CD4-positive, CD25-positive, alpha-beta regulatory T cell (primary cell): ENCODE data around the gene EFS. TPM values are rescaled to one million over a fixed set of nuclear protein-coding genes. Genes with fewer than 3 reads are reported as not detected.

Source experiments
- ATAC-seq, 2 donors: fragments of 150-1000 bp; cut with Tn5 transposase; one replicate each; pipeline ENCODE4 v1.10.0; 2021; ENCODE audit warnings: low read depth in 2 of 2, moderate number of reproducible peaks in 2 of 2, moderate library complexity in 1 of 2
- DNase-seq, 3 donors: peaks; one replicate each; pipeline versions ENCODE4 v3.0.0 to v3.0.0-alpha.2; 2012 to 2022; ENCODE audit warnings: mixed read lengths in 1 of 3
- H3K27ac ChIP-seq: one replicate; pipeline ENCODE4 v1.7.0; 2013; ENCODE audit warnings: mild to moderate bottlenecking, low read length; ENCODE audit not compliant: insufficient read depth, poor library complexity, severe bottlenecking
- H3K27me3 ChIP-seq: one replicate; pipeline ENCODE4 v1.7.0; 2013; ENCODE audit warnings: low read length; ENCODE audit not compliant: control insufficient read depth, insufficient read depth
- H3K36me3 ChIP-seq: one replicate; pipeline ENCODE4 v1.7.0; 2013; ENCODE audit warnings: mild to moderate bottlenecking, low read length, moderate library complexity; ENCODE audit not compliant: control insufficient read depth, insufficient read depth
- H3K4me1 ChIP-seq: 2 replicates; pipeline ENCODE4 v1.7.0; 2013; ENCODE audit warnings: mild to moderate bottlenecking, low read length; ENCODE audit not compliant: insufficient read depth, control insufficient read depth, poor library complexity, severe bottlenecking
- H3K4me3 ChIP-seq: one replicate; pipeline ENCODE4 v1.7.0; 2013; ENCODE audit warnings: low read depth, mild to moderate bottlenecking, low read length, moderate library complexity
- H3K9me3 ChIP-seq, 2 experiments: 1 replicate in 1 of 2; 2 replicates in 1 of 2; pipeline ENCODE4 v1.7.0; 2013; ENCODE audit warnings: low read length in 2 of 2, mild to moderate bottlenecking in 1 of 2, moderate library complexity in 1 of 2; ENCODE audit not compliant: control insufficient read depth in 2 of 2
- H3K27ac Mint-ChIP-seq, 3 donors: one replicate each; pipeline ENCODE4 v1.8.0; 2020 to 2022; ENCODE audit warnings: mild to moderate bottlenecking in 3 of 3, mixed read lengths in 3 of 3, moderate library complexity in 2 of 3
- H3K27me3 Mint-ChIP-seq: one replicate; pipeline ENCODE4 v1.8.0; 2022; ENCODE audit warnings: mild to moderate bottlenecking, mixed read lengths
- H3K36me3 Mint-ChIP-seq: one replicate; pipeline ENCODE4 v1.8.0; 2020; ENCODE audit warnings: mixed read lengths
- H3K4me1 Mint-ChIP-seq, 4 donors: one replicate each; pipeline ENCODE4 v1.8.0; 2020 to 2022; ENCODE audit warnings: mixed read lengths in 4 of 4, mild to moderate bottlenecking in 1 of 4
- H3K4me3 Mint-ChIP-seq, 4 donors: one replicate each; pipeline ENCODE4 v1.8.0; 2020 to 2022; ENCODE audit warnings: mild to moderate bottlenecking in 4 of 4, mixed read lengths in 4 of 4, moderate library complexity in 3 of 4
- H3K9me3 Mint-ChIP-seq, 7 donors: one replicate each; pipeline ENCODE4 v1.8.0; 2020 to 2022; ENCODE audit warnings: mixed read lengths in 7 of 7, mild to moderate bottlenecking in 3 of 7, moderate library complexity in 2 of 7
- polyA plus RNA-seq, 4 donors: library from polyadenylated mRNA; unstranded; fragments of 300-500 nt; fragmentation: Illumina TruSeq; gene quantifications; one replicate each; pipeline ENCODE4 v1.2.3, GENCODE V29; 2021
- total RNA-seq: library from RNA; stranded (reverse); gene quantifications from one replicate; pipeline ENCODE4 v1.2.3, GENCODE V29; 2022

Gene EFS
- total and polyA plus RNA-seq, 5 donors from 2014 or later, result not detected

- H3K27me3 Mint-ChIP-seq, result peaks cover 56% of the 10 kb centered on the region
- Histone ChIP-seq H3K27me3 (peaks cover 18% of the 10 kb centered on the region), H3K27ac (no peak within 1 kb of the TSS), H3K36me3 (no peaks in the 10 kb centered on the region), H3K9me3 (no peaks in the 10 kb centered on the region), H3K4me1 (peaks cover 6% of the 10 kb centered on the region), H3K4me3 (no peak within 1 kb of the TSS)
- H3K27ac Mint-ChIP-seq, result peak within 1 kb of the TSS in 1 of 3 donors; percentile 9
- ATAC-seq (peak; percentile 75), DNase-seq (peak; percentile 39 to 50 (median 47))
- H3K9me3 Mint-ChIP-seq, result peaks cover 0 to 7% (median 0%) of the 10 kb centered on the region in 7 donors
- peak within 1 kb of the TSS; percentile 75 to 84 (median 82) for H3K4me3 Mint-ChIP-seq
- peaks cover 12% of the 10 kb centered on the region for H3K36me3 Mint-ChIP-seq
- H3K4me1 Mint-ChIP-seq, result peaks cover 2 to 17% (median 9%) of the 10 kb centered on the region in 4 donors
Measured at GRCh38 chr14:23352506-23353432, 12.2 kb downstream of the EFS start, which contains the start of gene SLC22A17. Gene SLC22A17, minus strand, starts transcription at chr14:23352887.

DNA sequence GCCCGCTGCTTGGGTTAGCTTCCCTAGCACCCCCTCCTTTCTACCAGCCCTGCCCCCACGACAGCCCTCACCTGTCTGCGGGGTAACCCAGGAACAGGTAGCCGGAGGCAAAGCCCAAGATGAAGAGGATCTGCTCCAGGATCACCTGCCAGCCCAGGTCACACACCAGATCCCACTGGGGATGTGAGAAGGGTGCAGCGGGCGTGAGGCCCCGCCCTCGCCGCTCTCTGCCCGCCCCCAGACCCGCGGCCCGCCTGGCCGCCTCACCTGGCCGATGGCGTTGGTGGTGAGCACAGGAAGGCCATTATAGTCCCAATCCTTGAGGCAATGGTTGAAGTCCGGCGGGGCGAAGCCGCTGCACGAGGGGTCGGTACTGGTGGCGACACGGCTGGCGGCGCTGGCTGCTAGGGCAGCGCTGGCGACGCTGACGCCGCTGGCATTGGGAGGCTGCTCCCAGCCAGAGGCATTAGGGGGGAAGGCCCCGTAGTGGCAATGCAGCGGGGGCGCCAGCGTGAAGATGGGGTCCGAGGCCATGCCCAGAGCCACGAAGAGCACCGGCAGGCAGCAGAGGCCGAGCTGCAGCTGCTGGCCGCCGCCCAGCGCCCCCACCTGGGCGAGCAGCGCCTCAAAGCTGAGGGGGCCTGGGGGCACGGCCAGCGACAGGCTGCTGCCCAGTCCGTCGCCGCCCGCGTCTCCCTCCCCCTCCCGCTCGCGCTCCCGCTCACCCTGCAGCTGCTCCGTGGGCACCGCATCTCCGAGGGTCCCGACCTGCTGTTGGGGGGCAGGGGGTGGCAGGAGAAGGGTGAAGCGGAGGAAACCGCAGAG lies 13.1 kb downstream of the EFS start:
- peaks cover 2 to 17% (median 9%) of the 10 kb centered on the region in 4 donors for H3K4me1 Mint-ChIP-seq
- H3K4me3 Mint-ChIP-seq, result peak overlapping the region in 3 of 4 donors; percentile 33 to 79 (median 60)
- no peak overlapping the region for H3K4me3 ChIP-seq
- peak in 1 of 2 donors; percentile 14 for ATAC-seq
- H3K4me1 ChIP-seq, result peaks cover 6% of the 10 kb centered on the region
- no peaks in the 10 kb centered on the region for H3K36me3 ChIP-seq
- no peak for DNase-seq
- H3K9me3 ChIP-seq, result no peaks in the 10 kb centered on the region
- peaks cover 56% of the 10 kb centered on the region for H3K27me3 Mint-ChIP-seq
- H3K27ac Mint-ChIP-seq, result no peak overlapping the region
- H3K9me3 Mint-ChIP-seq, result peaks cover 0 to 7% (median 0%) of the 10 kb centered on the region in 7 donors
- peaks cover 18% of the 10 kb centered on the region for H3K27me3 ChIP-seq
- H3K27ac ChIP-seq, result no peak overlapping the region
- peaks cover 12% of the 10 kb centered on the region for H3K36me3 Mint-ChIP-seq

DNA sequence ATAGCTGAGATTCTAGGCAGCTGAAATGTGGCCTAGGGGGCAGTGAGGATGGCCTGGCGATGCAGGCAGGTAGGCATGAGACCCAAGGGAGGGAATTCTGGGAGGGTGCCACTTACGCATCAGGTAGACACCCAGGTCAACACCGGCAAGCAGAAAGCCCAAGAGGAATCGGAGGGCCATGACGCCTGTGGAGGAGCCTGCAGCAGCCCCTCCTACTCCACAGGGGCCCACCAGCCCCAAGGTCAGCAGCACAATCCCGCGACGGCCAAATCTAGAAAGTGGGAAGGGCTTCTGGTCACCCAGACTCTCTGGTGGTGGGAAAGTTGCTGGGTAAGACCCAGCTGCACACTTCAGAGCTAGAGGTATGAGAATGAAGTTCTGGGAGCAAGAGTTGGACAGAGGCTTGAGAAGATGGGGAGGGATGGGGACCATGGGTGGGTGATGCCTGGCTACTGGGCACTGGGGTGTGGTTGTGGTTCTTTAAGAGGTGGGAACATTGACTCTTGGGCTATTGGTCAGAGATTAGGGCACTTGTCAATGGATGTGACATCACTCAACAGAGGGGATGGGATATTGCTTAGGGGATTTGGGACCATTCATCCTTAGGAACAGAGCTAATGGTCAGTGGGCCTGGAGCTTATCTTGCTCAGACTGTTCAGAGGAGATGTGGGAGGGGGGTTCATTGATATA lies 15.7 kb downstream of the EFS start:
- no peaks in the 10 kb centered on the region for H3K36me3 ChIP-seq
- ATAC-seq, result no peak
- peaks cover 6% of the 10 kb centered on the region for H3K4me1 ChIP-seq
- no peak overlapping the region for H3K4me3 ChIP-seq
- Mint-ChIP-seq H3K36me3 (peaks cover 12% of the 10 kb centered on the region), H3K27me3 (peaks cover 54% of the 10 kb centered on the region), H3K9me3 (peaks cover 0 to 7% (median 0%) of the 10 kb centered on the region in 7 donors), H3K4me1 (peaks cover 2 to 17% (median 9%) of the 10 kb centered on the region in 4 donors), H3K27ac (no peak overlapping the region), H3K4me3 (peak overlapping the region in 2 of 4 donors; percentile 49 to 53)
- H3K9me3 ChIP-seq, result no peaks in the 10 kb centered on the region
- DNase-seq, result no peak
- H3K27me3 ChIP-seq, result peaks cover 16% of the 10 kb centered on the region
- H3K27ac ChIP-seq, result no peak overlapping the region

DNA sequence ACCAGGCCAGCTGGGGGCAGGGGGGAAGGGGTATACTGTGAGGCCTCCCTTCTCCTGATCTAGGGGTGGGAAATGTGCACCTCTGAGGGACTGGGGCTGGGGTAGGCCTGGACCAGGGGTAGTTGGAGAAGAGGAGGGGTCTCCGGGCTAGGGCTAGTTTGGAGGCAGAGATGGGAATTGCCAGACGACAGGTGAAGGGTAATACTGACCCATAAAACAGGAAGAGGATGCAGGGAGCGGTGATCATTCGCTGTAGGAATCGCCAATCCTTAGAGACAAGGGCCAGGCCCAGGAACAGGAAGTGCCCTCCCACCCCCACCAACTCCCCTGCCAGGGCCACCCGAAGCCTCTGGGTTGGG lies 16.7 kb downstream of the EFS start:
- Histone ChIP-seq H3K4me3 (no peak overlapping the region), H3K9me3 (no peaks in the 10 kb centered on the region), H3K36me3 (no peaks in the 10 kb centered on the region), H3K27me3 (peaks cover 10% of the 10 kb centered on the region), H3K27ac (no peak overlapping the region), H3K4me1 (peaks cover 6% of the 10 kb centered on the region)
- Mint-ChIP-seq H3K4me1 (peaks cover 2 to 16% (median 5%) of the 10 kb centered on the region in 4 donors), H3K27ac (no peak overlapping the region), H3K27me3 (peaks cover 48% of the 10 kb centered on the region), H3K9me3 (peaks cover 0 to 7% (median 0%) of the 10 kb centered on the region in 7 donors), H3K36me3 (peaks cover 12% of the 10 kb centered on the region), H3K4me3 (no peak overlapping the region)
- DNase-seq, result no peak
- ATAC-seq, result no peak

DNA sequence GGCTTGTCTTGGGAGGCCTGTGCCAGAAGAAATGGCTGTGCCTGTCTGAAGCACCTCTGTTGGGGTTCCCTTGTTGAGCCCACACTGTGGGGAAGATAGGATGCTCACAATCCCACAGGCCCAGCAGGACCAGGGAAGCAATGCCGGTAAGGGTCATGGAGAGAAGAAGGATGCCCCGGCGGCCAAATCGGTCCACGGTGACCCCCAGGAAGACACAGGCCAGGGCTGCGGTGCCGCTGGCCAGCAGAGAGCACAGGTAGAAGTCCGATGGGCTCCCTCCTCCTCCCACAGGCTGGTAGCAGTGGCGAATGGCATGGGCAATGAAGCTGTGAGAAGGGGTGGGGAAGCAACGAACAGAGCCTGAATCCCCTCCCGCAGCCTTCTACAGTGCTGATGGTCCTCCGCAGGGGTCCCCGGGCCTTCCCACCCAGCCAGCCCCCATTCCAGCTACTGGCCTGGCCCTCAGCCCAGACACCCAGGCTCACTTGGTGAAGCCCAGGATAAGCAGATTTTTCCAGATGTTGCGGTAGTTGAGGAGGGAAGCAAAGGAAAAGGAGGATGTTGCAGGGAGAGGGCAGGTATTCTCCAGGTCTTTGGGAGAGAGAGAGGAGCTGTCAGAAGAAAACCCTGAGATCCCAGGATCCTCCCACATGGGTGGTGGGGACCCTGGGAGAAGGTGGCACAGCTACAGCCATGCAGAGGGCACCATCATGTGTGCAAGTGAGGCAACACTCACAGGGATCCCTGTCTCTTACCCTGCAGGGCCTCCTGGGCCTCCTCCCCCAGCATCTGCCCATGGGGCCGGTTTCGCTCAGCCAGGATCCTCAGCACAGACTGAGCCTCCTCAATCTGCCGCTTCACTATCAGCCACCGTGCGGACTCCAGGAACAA lies 17.3 kb downstream of the EFS start:
- H3K27me3 ChIP-seq, result peaks cover 6% of the 10 kb centered on the region
- H3K27ac Mint-ChIP-seq, result no peak overlapping the region
- peaks cover 0 to 7% (median 0%) of the 10 kb centered on the region in 7 donors for H3K9me3 Mint-ChIP-seq
- peaks cover 48% of the 10 kb centered on the region for H3K27me3 Mint-ChIP-seq
- no peak for ATAC-seq
- peaks cover 12% of the 10 kb centered on the region for H3K36me3 Mint-ChIP-seq
- no peak overlapping the region for H3K27ac ChIP-seq
- DNase-seq, result no peak
- H3K4me1 Mint-ChIP-seq, result peaks cover 0 to 10% (median 0%) of the 10 kb centered on the region in 4 donors
- no peak overlapping the region for H3K4me3 ChIP-seq
- no peaks in the 10 kb centered on the region for H3K9me3 ChIP-seq
- H3K36me3 ChIP-seq, result no peaks in the 10 kb centered on the region
- H3K4me1 ChIP-seq, result peaks cover 6% of the 10 kb centered on the region
- no peak overlapping the region for H3K4me3 Mint-ChIP-seq

GRCh38 chr14:23346693-23347405 lies 18.1 kb downstream of the EFS start:
- peaks cover 52% of the 10 kb centered on the region for H3K27me3 Mint-ChIP-seq
- H3K27ac Mint-ChIP-seq, result no peak overlapping the region
- H3K4me3 Mint-ChIP-seq, result no peak overlapping the region
- H3K4me1 ChIP-seq, result peaks cover 4% of the 10 kb centered on the region
- H3K36me3 Mint-ChIP-seq, result peaks cover 12% of the 10 kb centered on the region
- peaks cover 0 to 9% (median 0%) of the 10 kb centered on the region in 4 donors for H3K4me1 Mint-ChIP-seq
- peaks cover 9% of the 10 kb centered on the region for H3K27me3 ChIP-seq
- DNase-seq, result no peak
- no peak for ATAC-seq
- H3K36me3 ChIP-seq, result no peaks in the 10 kb centered on the region
- H3K9me3 ChIP-seq, result no peaks in the 10 kb centered on the region
- peaks cover 0 to 7% (median 0%) of the 10 kb centered on the region in 7 donors for H3K9me3 Mint-ChIP-seq
- no peak overlapping the region for H3K27ac ChIP-seq
- no peak overlapping the region for H3K4me3 ChIP-seq
